HPDE6-E6E7 (cell line): Measurements from ENCODE around the gene PEX10.

ENCODE experiments used
- DNase-seq: peaks from one replicate; pipeline ENCODE4 v3.0.0; 2011; ENCODE audit warnings: missing footprints; ENCODE audit errors: extremely low spot score

The PEX10 gene

GRCh38 chr1:2375246-2375922 lies 37.0 kb downstream of the PEX10 start:
- DNase-seq = no peak

DNA sequence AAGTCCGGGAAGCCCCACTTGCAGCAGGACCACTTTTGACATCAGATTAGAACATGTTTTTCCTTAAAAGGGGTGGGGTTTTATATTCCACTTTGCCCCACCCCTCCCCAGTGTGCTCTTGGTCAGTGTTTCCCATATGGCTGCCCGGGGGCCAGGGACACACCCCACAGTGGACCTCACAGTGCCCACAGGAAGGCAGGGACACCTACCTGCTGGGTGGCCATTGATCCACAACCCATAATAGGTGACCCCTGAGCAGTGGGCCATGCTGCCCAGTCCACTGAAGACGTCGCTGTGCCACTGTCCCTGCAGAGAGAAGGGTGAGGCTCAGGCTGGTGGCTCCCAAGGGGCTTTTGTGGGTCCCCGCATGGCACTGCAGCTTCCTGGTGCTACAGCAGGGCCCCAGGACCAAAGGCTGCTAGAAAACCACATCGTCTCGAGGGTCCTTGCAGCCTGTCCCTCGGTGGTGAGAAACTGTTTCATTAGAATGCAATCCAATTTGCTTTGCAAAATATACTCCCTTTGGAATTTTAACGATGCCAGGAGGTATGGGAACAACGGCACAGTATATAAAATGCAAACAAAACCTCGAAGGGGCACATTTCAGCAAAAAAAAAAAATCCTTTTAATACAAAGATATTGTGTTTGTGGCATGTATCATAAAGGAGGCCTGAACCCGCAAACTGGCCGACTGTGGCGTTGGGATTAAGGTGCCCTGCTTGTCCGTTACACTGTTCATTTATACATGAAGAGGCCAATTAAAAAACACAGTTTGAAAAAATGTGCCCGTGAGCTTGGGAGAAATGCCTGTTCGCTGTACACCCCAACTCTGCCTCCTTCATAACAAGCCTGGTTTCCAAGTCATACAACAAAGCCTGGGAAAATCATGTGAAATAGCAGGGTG lies 37.9 kb downstream of the PEX10 start:
- DNase-seq = no peak

GRCh38 chr1:2373551-2374251 lies 38.7 kb downstream of the PEX10 start:
- DNase-seq = no peak

DNA sequence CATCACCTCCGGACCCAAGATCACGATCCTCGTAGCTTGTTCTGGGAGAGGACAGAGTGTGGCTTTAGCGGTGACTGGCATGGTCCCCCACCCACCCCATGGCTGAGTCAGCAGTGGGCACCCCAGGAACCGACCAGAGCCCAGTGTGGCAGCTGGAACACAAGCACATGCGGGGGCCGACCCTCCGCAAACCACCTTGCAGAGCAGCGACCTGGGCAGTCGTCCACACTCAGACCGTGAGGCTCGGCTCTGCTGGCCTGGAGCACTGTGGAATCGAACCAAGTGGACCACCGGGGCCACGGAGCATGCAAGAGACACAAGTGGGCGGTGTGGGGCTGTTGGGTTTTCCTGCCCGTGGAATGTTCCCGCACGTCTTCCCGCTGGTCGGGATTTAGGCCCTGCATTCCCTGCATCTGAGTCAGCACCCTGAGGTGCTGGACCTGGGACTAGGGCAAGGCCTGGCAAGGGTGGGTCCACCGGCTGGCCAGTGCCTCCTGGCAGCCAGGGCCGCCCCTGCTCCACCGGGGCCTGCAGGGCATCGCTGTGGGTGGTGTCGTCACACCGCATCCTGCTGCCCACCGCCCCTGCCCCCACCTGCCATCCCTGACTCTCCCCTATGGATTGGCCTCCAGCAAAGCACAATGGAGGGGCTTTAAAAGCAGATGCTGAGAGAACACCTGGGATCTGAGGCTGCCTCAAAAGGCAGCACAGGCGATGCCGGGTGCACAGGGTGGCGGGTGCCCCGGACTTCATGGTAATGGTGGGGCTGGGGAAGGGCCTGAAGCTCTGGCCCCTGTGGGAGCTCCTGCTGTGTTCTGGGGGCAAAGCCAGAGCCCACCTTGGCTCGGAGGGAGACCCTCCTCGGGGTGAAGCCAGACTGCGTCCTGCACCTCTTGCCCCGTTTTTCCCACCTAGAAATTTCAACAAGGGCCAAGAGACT lies 39.5 kb downstream of the PEX10 start:
- no peak for DNase-seq

DNA sequence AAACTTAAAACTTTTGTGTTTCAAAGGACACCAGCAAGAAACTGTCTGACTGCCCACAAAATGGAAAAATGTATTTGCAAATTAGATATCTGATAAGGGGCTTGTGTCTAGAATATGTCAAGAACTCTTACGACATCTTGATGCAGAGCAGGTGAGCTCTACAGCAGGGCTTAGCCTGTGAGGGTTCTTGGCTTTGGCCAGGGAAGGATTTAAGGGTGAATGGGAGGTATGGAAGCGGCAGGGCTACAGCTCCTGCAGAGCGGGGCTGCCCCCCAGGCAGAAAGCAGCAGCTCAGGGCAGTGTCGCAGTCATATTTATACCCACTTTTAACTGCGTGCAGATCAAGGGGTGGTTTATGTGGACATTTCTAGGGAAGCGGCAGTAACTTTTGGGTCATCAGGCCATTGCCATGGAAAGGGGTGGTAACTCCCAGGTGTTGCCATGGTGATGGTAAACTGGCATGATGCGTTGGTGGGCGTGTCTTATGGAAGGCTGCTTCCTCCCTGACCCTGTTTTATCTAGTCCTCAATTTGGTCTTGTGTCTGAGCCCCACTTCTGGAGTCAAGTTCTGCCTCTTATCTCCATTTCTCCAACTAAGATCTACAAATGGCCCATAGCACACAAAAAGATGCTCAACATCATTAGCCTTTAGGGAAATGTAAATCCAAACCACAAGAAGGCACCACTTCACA lies 44.2 kb downstream of the PEX10 start:
- no peak for DNase-seq

GRCh38 chr1:2363847-2364513 lies 48.4 kb downstream of the PEX10 start:
- DNase-seq = no peak

GRCh38 chr1:2360588-2361364 lies 51.6 kb downstream of the PEX10 start:
- DNase-seq = no peak

DNA sequence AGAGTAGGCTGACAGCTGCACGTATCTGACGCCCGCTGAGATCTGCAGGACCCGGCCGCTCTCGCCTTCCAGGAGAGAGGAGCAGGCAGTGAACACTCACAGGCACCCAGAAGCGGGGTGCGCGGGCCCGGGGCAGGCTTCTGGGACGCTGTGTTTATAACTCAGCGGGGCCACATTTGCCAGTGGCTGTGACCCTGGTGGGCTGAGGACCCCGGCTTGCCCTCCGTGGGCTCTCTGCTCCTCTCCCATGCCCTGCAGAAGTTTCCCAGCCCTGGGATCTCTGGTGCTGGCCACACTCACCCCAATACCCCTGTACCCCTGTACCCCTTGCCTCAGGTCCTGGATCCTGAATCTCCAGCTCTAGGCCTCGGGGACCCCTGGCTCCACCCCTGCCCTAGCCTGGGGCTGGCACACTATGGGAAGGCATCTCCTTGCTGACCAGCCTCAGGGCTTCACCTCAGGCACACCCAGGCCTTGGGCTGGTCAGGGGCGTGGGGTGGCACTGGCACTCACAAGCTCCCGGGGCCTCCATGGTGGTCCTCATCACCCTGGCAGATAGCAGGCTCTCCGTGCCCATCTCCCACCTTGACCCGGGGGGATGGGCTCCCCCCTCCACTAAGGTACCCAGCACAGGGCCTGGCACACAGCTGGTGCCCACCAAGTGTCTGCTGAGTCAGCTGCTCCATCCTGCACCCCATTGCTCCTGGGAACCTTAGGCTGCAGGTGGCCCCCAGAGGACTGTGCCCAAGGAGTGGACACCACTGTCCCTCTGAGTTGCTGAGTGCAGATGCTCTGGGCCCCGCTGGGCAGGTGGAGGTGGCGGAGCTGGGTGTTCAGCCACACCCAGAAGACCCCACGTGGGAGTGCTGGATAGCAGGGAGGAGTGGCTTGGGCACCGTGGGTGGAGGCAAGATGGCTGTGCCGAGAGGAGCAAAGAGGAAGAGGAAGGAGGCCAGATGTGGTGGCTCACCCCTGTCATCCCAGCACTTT lies 53.4 kb downstream of the PEX10 start:
- DNase-seq = no peak

GRCh38 chr1:2358072-2358471 lies 54.3 kb downstream of the PEX10 start:
- DNase-seq = no peak

- no peak for DNase-seq
Measured at GRCh38 chr1:2356911-2357845, 55.2 kb downstream of the PEX10 start.

GRCh38 chr1:2356401-2356800 lies 56.0 kb downstream of the PEX10 start:
- no peak for DNase-seq

- no peak for DNase-seq
Measured at GRCh38 chr1:2355373-2356261, 56.7 kb downstream of the PEX10 start.

DNA sequence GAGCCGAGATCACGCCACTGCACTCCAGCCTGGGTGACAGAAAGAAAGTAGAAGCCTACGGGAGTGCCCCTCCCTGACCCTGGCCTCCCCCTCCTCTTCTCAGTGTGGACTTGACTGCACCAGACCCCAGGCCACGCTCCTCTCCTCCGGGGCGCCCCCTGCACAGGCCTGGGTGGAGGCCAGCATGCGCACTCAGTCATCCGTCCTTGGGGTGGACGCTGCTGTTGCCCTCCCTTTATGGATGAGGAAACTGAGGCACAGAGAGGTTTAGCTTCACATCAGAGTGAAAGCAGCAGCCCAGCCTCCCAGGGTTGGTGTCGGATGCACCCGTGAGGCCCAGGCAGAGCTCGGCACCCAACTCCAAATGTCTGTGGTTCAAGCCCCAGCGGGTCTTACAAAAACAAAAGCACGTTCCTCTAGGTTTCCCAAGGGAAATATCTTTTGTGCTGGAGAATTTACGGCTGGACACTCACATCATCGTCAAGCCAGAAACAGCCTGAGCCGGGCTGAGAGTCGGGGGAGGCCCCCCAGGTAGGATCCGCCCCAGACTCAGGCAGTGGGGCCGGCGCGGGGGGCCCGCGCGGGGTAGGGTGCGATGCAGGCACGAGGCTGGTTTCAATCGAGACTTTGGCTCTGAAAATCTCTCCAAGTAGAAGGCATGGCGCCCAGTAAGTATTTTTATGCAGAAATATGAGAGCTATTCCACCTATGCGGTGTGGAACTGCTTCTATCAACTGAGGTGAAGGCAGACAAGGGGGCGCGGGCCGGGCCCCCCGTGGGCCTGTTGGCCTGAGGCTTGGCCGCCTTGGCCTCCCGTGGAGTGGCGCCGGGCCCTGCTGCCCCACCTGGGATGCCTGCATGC lies 57.6 kb downstream of the PEX10 start:
- no peak for DNase-seq
